NT2/D1 (cell line): ENCODE results near the gene CATSPERD.

ENCODE experiments used
- SUZ12 ChIP-seq: IDR thresholded peaks from 2 replicates; pipeline ENCODE4 v1.6.1; 2011; ENCODE audit not compliant: insufficient read length, insufficient read depth; ENCODE audit errors: extremely low read depth
- YY1 ChIP-seq: IDR thresholded peaks from 2 replicates; pipeline ENCODE4 v1.6.1; 2011; ENCODE audit not compliant: insufficient read length, insufficient read depth
- ZNF274 ChIP-seq: IDR thresholded peaks from 2 replicates; pipeline ENCODE4 v1.6.1; 2011; ENCODE audit warnings: mild to moderate bottlenecking, low read depth, low read length

GRCh38 chr19:5703819-5704818 lies 16.3 kb upstream of the CATSPERD start:
- TF ChIP-seq YY1: no peak
- TF ChIP-seq SUZ12: no peak
- no peak for TF ChIP-seq ZNF274
